HG02623 (cell line): ENCODE results near the gene ZBTB9.
A peak's percentile ranks its signal among the peaks of the same experiment; 100 is the strongest.

Experiments
- ATAC-seq: cut with Tn5 transposase; IDR thresholded peaks from one replicate; pipeline ENCODE4 v1.9.1; 2021; ENCODE audit warnings: moderate library complexity; ENCODE audit not compliant: unreplicated experiment

Gene ZBTB9

GRCh38 chr6:33418690-33419291, 35.6 kb upstream of the ZBTB9 start:
- no peak for ATAC-seq

GRCh38 chr6:33419580-33420490, 34.5 kb upstream of the ZBTB9 start, which contains the start of gene SYNGAP1:
Gene SYNGAP1, plus strand, starts transcription at chr6:33420065. Its CDS starts 200 bp downstream, at chr6:33420265.
- ATAC-seq = no peak

- no peak for ATAC-seq
These were observed 33.7 kb upstream of the ZBTB9 start for GRCh38 chr6:33420491-33421343.

GRCh38 chr6:33421344-33421643, 33.1 kb upstream of the ZBTB9 start:
- no peak for ATAC-seq

- ATAC-seq = no peak
These were observed 30.6 kb upstream of the ZBTB9 start for GRCh38 chr6:33423777-33424176.

- no peak for ATAC-seq
These were observed 29.3 kb upstream of the ZBTB9 start for GRCh38 chr6:33424855-33425667.

GRCh38 chr6:33425668-33426577, 28.5 kb upstream of the ZBTB9 start:
- ATAC-seq = peak; percentile 45

- ATAC-seq = no peak
These were observed 27.5 kb upstream of the ZBTB9 start for GRCh38 chr6:33426590-33427511.

GRCh38 chr6:33427585-33428223, 26.7 kb upstream of the ZBTB9 start:
- ATAC-seq = no peak

GRCh38 chr6:33428224-33428965, 26.0 kb upstream of the ZBTB9 start:
- ATAC-seq = no peak

- ATAC-seq = no peak
These were observed 25.2 kb upstream of the ZBTB9 start for GRCh38 chr6:33428966-33429749.

GRCh38 chr6:33429750-33430052, 24.7 kb upstream of the ZBTB9 start:
- ATAC-seq = no peak

GRCh38 chr6:33430334-33430733, 24.0 kb upstream of the ZBTB9 start:
- no peak for ATAC-seq

GRCh38 chr6:33430991-33431879, 23.1 kb upstream of the ZBTB9 start:
- no peak for ATAC-seq

- ATAC-seq = no peak
These were observed 22.4 kb upstream of the ZBTB9 start for GRCh38 chr6:33431880-33432541.
